ENCODE results near the gene FILIP1L. TPM values are rescaled to one million over a fixed set of nuclear protein-coding genes. Genes with fewer than 3 reads are reported as not detected.

Gene FILIP1L
- total RNA-seq, 1 experiment from 2014 or later = 0.17 TPM

GRCh38 chr3:99902091-99902490 lies 212.2 kb downstream of the FILIP1L start:
- ChIA-PET CTCF (no interaction called here), POLR2A (interaction anchor here (1.0 to 1.4 kb wide), 2 partner anchors 13 to 18 kb away, joined by 3 read pairs; no protein-coding TSS in a partner anchor), RAD21 (ENCODE audit: low non-redundant PET in 1 of 2, low total read pairs in 2 of 2, uncharacterized antibody in 2 of 2, unreplicated experiment in 2 of 2) (no interaction called here)
- H3K36me3 ChIP-seq (ENCODE audit: control insufficient read depth in 1 of 2, insufficient read depth in 2 of 2, low read length in 2 of 2) = no peaks in the 10 kb centered on the region
- H3K4me1 ChIP-seq (ENCODE audit: control insufficient read depth in 1 of 2, insufficient read depth in 2 of 2, low read length in 2 of 2) = peaks cover 20 to 23% of the 10 kb centered on the region in 2 experiments
- intact Hi-C loops (cut with micrococcal nuclease) = no loop called here
- ATAC-seq = no peak
- no peak for DNase-seq (ENCODE audit: low read depth, low spot score)
- no peaks in the 10 kb centered on the region for H3K9me2 ChIP-seq (ENCODE audit: insufficient read depth)
- no peaks in the 10 kb centered on the region for H4K20me1 ChIP-seq (ENCODE audit: insufficient read depth)
- TF ChIP-seq SRF (IDR thresholded peaks at IDR 0.05; ENCODE audit: low read depth) = no peak
- TF ChIP-seq CEBPB (IDR thresholded peaks at IDR 0.05; ENCODE audit: low read depth) = no peak
- TF ChIP-seq EGR1 (IDR thresholded peaks at IDR 0.05; ENCODE audit: low read depth) = no peak
- TF ChIP-seq ATF3 (IDR thresholded peaks at IDR 0.05) = no peak
- no peak for TF ChIP-seq JUND (IDR thresholded peaks at IDR 0.05)
- TF ChIP-seq EZH2 (IDR thresholded peaks at IDR 0.05) = no peak
- no peak for TF ChIP-seq YY1 (IDR thresholded peaks at IDR 0.05; ENCODE audit: extremely low read depth, insufficient replicate concordance, low read depth, low read length)
- no peak for TF ChIP-seq SP1 (IDR thresholded peaks at IDR 0.05; ENCODE audit: low read depth)
- no peak for TF ChIP-seq ZBTB33 (IDR thresholded peaks at IDR 0.05; ENCODE audit: extremely low read depth, insufficient replicate concordance, low read length)
- no peak for TF ChIP-seq TCF7L2 (IDR thresholded peaks at IDR 0.05; ENCODE audit: borderline replicate concordance, extremely low read depth, insufficient read depth, insufficient read length)
- TF ChIP-seq EZH2phosphoT487 (IDR thresholded peaks at IDR 0.05; ENCODE audit: borderline replicate concordance) = no peak
- no peak for TF ChIP-seq FOSL1 (IDR thresholded peaks at IDR 0.05; ENCODE audit: low read depth)
- no peak for TF ChIP-seq ZNF274 (IDR thresholded peaks at IDR 0.05; ENCODE audit: low read depth, low read length)
- TF ChIP-seq MAX (IDR thresholded peaks at IDR 0.05) = no peak
- 0 out of 2 replicates have a peak overlapping the region, but pooled peaks have one; percentile 20 for H3K9ac ChIP-seq (ENCODE audit: low read length)
- H3K27ac ChIP-seq (ENCODE audit: low read depth, low read length) = peak overlapping the region; percentile 38; the same call in 1 of the 2 replicates
- H3K27me3 ChIP-seq (ENCODE audit: insufficient read depth, low read length) = no peaks in the 10 kb centered on the region
- H3K79me2 ChIP-seq (ENCODE audit: insufficient read depth, low read length) = peaks cover 18% of the 10 kb centered on the region; the same call in 1 of the 2 replicates
- no peak overlapping the region for H3K4me3 ChIP-seq (replicated peaks in 1 of 2; ENCODE audit: low read depth in 1 of 2, low read length in 2 of 2)
- peak overlapping the region; percentile 76; the same call in 1 of the 2 replicates for H3K4me2 ChIP-seq (ENCODE audit: low read length)
- H2AFZ ChIP-seq (ENCODE audit: low read depth, low read length, poor library complexity, severe bottlenecking) = no peak overlapping the region
- no peaks in the 10 kb centered on the region for H3K9me3 ChIP-seq (ENCODE audit: control insufficient read depth in 1 of 2, insufficient read depth in 1 of 2, low read depth in 1 of 2, low read length in 2 of 2)
- BruUV-seq (replicated peaks) = no TSS peak

Measured in HCT116 (cell line).